Measurements from ENCODE around the gene PURB. TPM values are rescaled to one million over a fixed set of nuclear protein-coding genes. Genes with fewer than 3 reads are reported as not detected.
"Not testable (repeated sequence)": the region's sequence is repeated elsewhere in the genome, so short reads cannot be mapped to it uniquely, and the experiment has no call there.

Gene PURB
- 13.7 TPM for polyA plus RNA-seq (2013, experiment 1 of 2)
- 13.7 TPM for polyA plus RNA-seq (2013, experiment 2 of 2)

GRCh38 chr7:44885394-44886317, at the start of gene PURB:
TSS of gene PURB (minus strand) at chr7:44885530. CDS start at chr7:44885348, 182 bp downstream.
- 1 to 2% methylated on average over 34 to 52 of the region's 72 CpGs for WGBS, 2 experiments (ENCODE audit: insufficient coverage in 2 of 2)
- Histone ChIP-seq H3K9me3 (ENCODE audit: control insufficient read depth, low read length) (no peaks in the 10 kb centered on the region), H3K36me3 (ENCODE audit: control insufficient read depth, insufficient read depth, low read length) (peaks cover 29% of the 10 kb centered on the region), H3K4me3 (ENCODE audit: extremely low read depth, insufficient read depth, low read length, poor library complexity, severe bottlenecking) (peak within 1 kb of the TSS; percentile 83), H3K4me1 (ENCODE audit: control insufficient read depth, insufficient read depth, low read length, poor library complexity, severe bottlenecking) (peaks cover 17% of the 10 kb centered on the region), H3K27ac (ENCODE audit: low read depth, low read length, severe bottlenecking) (peak within 1 kb of the TSS; percentile 94)

GRCh38 chr7:44935016-44935415, 49.7 kb upstream of the PURB start:
- no peak overlapping the region for H3K27ac ChIP-seq (ENCODE audit: low read depth, low read length, severe bottlenecking)
- H3K4me1 ChIP-seq (ENCODE audit: control insufficient read depth, insufficient read depth, low read length, poor library complexity, severe bottlenecking), result no peaks in the 10 kb centered on the region
- no peak overlapping the region for H3K4me3 ChIP-seq (ENCODE audit: extremely low read depth, insufficient read depth, low read length, poor library complexity, severe bottlenecking)
- no peaks in the 10 kb centered on the region for H3K36me3 ChIP-seq (ENCODE audit: control insufficient read depth, insufficient read depth, low read length)
- 33% methylated on average over 1 of the region's 1 CpG; no CpG with 5 or more reads in 1 of the 2 experiments for WGBS, 2 experiments (ENCODE audit: insufficient coverage in 2 of 2)
- no peaks in the 10 kb centered on the region for H3K9me3 ChIP-seq (ENCODE audit: control insufficient read depth, low read length)

GRCh38 chr7:44934510-44934909, 49.2 kb upstream of the PURB start:
- H3K4me3 ChIP-seq (ENCODE audit: extremely low read depth, insufficient read depth, low read length, poor library complexity, severe bottlenecking); H3K4me1 ChIP-seq (ENCODE audit: control insufficient read depth, insufficient read depth, low read length, poor library complexity, severe bottlenecking); H3K36me3 ChIP-seq (ENCODE audit: control insufficient read depth, insufficient read depth, low read length); H3K9me3 ChIP-seq (ENCODE audit: control insufficient read depth, low read length); H3K27ac ChIP-seq (ENCODE audit: low read depth, low read length, severe bottlenecking): not testable (repeated sequence)
- 77 to 100% methylated on average over 2 to 5 of the region's 5 CpGs for WGBS, 2 experiments (ENCODE audit: insufficient coverage in 2 of 2)

GRCh38 chr7:44930921-44931320, 45.6 kb upstream of the PURB start:
- no peak overlapping the region for H3K27ac ChIP-seq (ENCODE audit: low read depth, low read length, severe bottlenecking)
- no peaks in the 10 kb centered on the region for H3K9me3 ChIP-seq (ENCODE audit: control insufficient read depth, low read length)
- no peak overlapping the region for H3K4me3 ChIP-seq (ENCODE audit: extremely low read depth, insufficient read depth, low read length, poor library complexity, severe bottlenecking)
- H3K36me3 ChIP-seq (ENCODE audit: control insufficient read depth, insufficient read depth, low read length), result no peaks in the 10 kb centered on the region
- no peaks in the 10 kb centered on the region for H3K4me1 ChIP-seq (ENCODE audit: control insufficient read depth, insufficient read depth, low read length, poor library complexity, severe bottlenecking)
- WGBS, 2 experiments (ENCODE audit: insufficient coverage in 2 of 2), result 100% methylated on average over 3 to 4 of the region's 6 CpGs

GRCh38 chr7:44922351-44922694, 37.0 kb upstream of the PURB start:
- no peak overlapping the region for H3K27ac ChIP-seq (ENCODE audit: low read depth, low read length, severe bottlenecking)
- H3K36me3 ChIP-seq (ENCODE audit: control insufficient read depth, insufficient read depth, low read length), result no peaks in the 10 kb centered on the region
- H3K9me3 ChIP-seq (ENCODE audit: control insufficient read depth, low read length), result no peaks in the 10 kb centered on the region
- 53 to 65% methylated on average over 3 to 4 of the region's 8 CpGs for WGBS, 2 experiments (ENCODE audit: insufficient coverage in 2 of 2)
- no peak overlapping the region for H3K4me3 ChIP-seq (ENCODE audit: extremely low read depth, insufficient read depth, low read length, poor library complexity, severe bottlenecking)
- H3K4me1 ChIP-seq (ENCODE audit: control insufficient read depth, insufficient read depth, low read length, poor library complexity, severe bottlenecking), result no peaks in the 10 kb centered on the region

- no peak overlapping the region for H3K4me3 ChIP-seq (ENCODE audit: extremely low read depth, insufficient read depth, low read length, poor library complexity, severe bottlenecking)
- 28 to 48% methylated on average over 10 to 12 of the region's 14 CpGs for WGBS, 2 experiments (ENCODE audit: insufficient coverage in 2 of 2)
Measured at GRCh38 chr7:44921607-44922350, 36.4 kb upstream of the PURB start.

GRCh38 chr7:44920119-44920518, 34.8 kb upstream of the PURB start:
- Histone ChIP-seq H3K4me3 (ENCODE audit: extremely low read depth, insufficient read depth, low read length, poor library complexity, severe bottlenecking) (no peak overlapping the region), H3K36me3 (ENCODE audit: control insufficient read depth, insufficient read depth, low read length) (no peaks in the 10 kb centered on the region), H3K4me1 (ENCODE audit: control insufficient read depth, insufficient read depth, low read length, poor library complexity, severe bottlenecking) (no peaks in the 10 kb centered on the region), H3K27ac (ENCODE audit: low read depth, low read length, severe bottlenecking) (no peak overlapping the region), H3K9me3 (ENCODE audit: control insufficient read depth, low read length) (no peaks in the 10 kb centered on the region)
- 80 to 88% methylated on average over 2 of the region's 3 CpGs for WGBS, 2 experiments (ENCODE audit: insufficient coverage in 2 of 2)

More at GRCh38 chr7:44921607-44922350, 36.4 kb upstream of the PURB start:
- Histone ChIP-seq H3K36me3 (ENCODE audit: control insufficient read depth, insufficient read depth, low read length) (no peaks in the 10 kb centered on the region), H3K27ac (ENCODE audit: low read depth, low read length, severe bottlenecking) (no peak overlapping the region), H3K9me3 (ENCODE audit: control insufficient read depth, low read length) (no peaks in the 10 kb centered on the region), H3K4me1 (ENCODE audit: control insufficient read depth, insufficient read depth, low read length, poor library complexity, severe bottlenecking) (no peaks in the 10 kb centered on the region)

- no peaks in the 10 kb centered on the region for H3K9me3 ChIP-seq (ENCODE audit: control insufficient read depth, low read length)
- no peak overlapping the region for H3K27ac ChIP-seq (ENCODE audit: low read depth, low read length, severe bottlenecking)
- H3K36me3 ChIP-seq (ENCODE audit: control insufficient read depth, insufficient read depth, low read length), result no peaks in the 10 kb centered on the region
- no peak overlapping the region for H3K4me3 ChIP-seq (ENCODE audit: extremely low read depth, insufficient read depth, low read length, poor library complexity, severe bottlenecking)
- H3K4me1 ChIP-seq (ENCODE audit: control insufficient read depth, insufficient read depth, low read length, poor library complexity, severe bottlenecking), result no peaks in the 10 kb centered on the region
Measured at GRCh38 chr7:44918029-44918428, 32.7 kb upstream of the PURB start.

GRCh38 chr7:44917465-44917864, 32.1 kb upstream of the PURB start:
- no peaks in the 10 kb centered on the region for H3K9me3 ChIP-seq (ENCODE audit: control insufficient read depth, low read length)
- 100% methylated on average over 1 to 2 of the region's 2 CpGs for WGBS, 2 experiments (ENCODE audit: insufficient coverage in 2 of 2)
- H3K27ac ChIP-seq (ENCODE audit: low read depth, low read length, severe bottlenecking), result no peak overlapping the region
- no peaks in the 10 kb centered on the region for H3K4me1 ChIP-seq (ENCODE audit: control insufficient read depth, insufficient read depth, low read length, poor library complexity, severe bottlenecking)
- H3K36me3 ChIP-seq (ENCODE audit: control insufficient read depth, insufficient read depth, low read length), result no peaks in the 10 kb centered on the region
- no peak overlapping the region for H3K4me3 ChIP-seq (ENCODE audit: extremely low read depth, insufficient read depth, low read length, poor library complexity, severe bottlenecking)

- no peaks in the 10 kb centered on the region for H3K4me1 ChIP-seq (ENCODE audit: control insufficient read depth, insufficient read depth, low read length, poor library complexity, severe bottlenecking)
- no peak overlapping the region for H3K27ac ChIP-seq (ENCODE audit: low read depth, low read length, severe bottlenecking)
- H3K9me3 ChIP-seq (ENCODE audit: control insufficient read depth, low read length), result no peaks in the 10 kb centered on the region
- no peaks in the 10 kb centered on the region for H3K36me3 ChIP-seq (ENCODE audit: control insufficient read depth, insufficient read depth, low read length)
- WGBS, 2 experiments (ENCODE audit: insufficient coverage in 2 of 2), result 93 to 98% methylated on average over 4 to 6 of the region's 10 CpGs
- H3K4me3 ChIP-seq (ENCODE audit: extremely low read depth, insufficient read depth, low read length, poor library complexity, severe bottlenecking), result no peak overlapping the region
Measured at GRCh38 chr7:44914992-44915607, 29.8 kb upstream of the PURB start.

Measured in mesodermal cell (in vitro differentiated cells).